Adrenal gland (tissue), 12 donors: ENCODE data around the gene ZNF341. TPM values are rescaled to one million over a fixed set of nuclear protein-coding genes. Genes with fewer than 3 reads are reported as not detected.
A peak's percentile ranks its signal among the peaks of the same experiment; 100 is the strongest.

Experiments used
- DNase-seq, 7 donors: peaks; one replicate each; pipeline ENCODE4 v3.0.0-alpha.2; 2019 to 2020
- H3K27ac ChIP-seq, 5 donors: fragments of 200-600 bp; sonication (generic) in 4 of 5; 1 replicate in 3 of 5; 2 replicates in 2 of 5; pipeline versions ENCODE4 v1.5.1 to v1.8.0; 2016 to 2020; ENCODE audit warnings: mild to moderate bottlenecking in 1 of 5
- H3K27me3 ChIP-seq: fragments of 200-600 bp; 2 replicates; pipeline ENCODE4 v1.8.0; 2021
- H3K36me3 ChIP-seq, 2 donors: fragments of 200-600 bp; replicated peaks in 1 of 2; 1 replicate in 1 of 2; 2 replicates in 1 of 2; pipeline versions ENCODE4 v1.5.1 to v1.8.0; 2018 to 2022
- H3K4me1 ChIP-seq, 2 donors: fragments of 200-600 bp; replicated peaks in 1 of 2; 1 replicate in 1 of 2; 2 replicates in 1 of 2; pipeline versions ENCODE4 v1.5.1 to v1.8.0; 2018 to 2021
- H3K4me3 ChIP-seq, 4 donors: fragments of 200-600 bp; sonication (generic) in 3 of 4; one replicate each; pipeline ENCODE4 v1.5.1; 2016 to 2018
- H3K9me3 ChIP-seq, 3 donors: fragments of 200-600 bp; sonication (generic) in 1 of 3; replicated peaks in 1 of 3; 1 replicate in 2 of 3; 2 replicates in 1 of 3; pipeline versions ENCODE4 v1.5.1 to v1.8.0; 2016 to 2021
- POLR2A ChIP-seq, 2 donors: fragments of 450-650 bp; IDR thresholded peaks; one replicate each; pipeline ENCODE4 v1.6.1; 2017; ENCODE audit warnings: antibody characterized with exemption in 2 of 2, mild to moderate bottlenecking in 2 of 2, moderate library complexity in 1 of 2
- WGBS, 4 donors: extraction: QIAGEN DNeasy Blood & Tissue Kit in 2 of 4; methylation state at CpG; one replicate each; pipeline versions ENCODE4 v1.1.5 to v1.1.7; 2013 to 2017; 5-methylcytosine and 5-hydroxymethylcytosine counted together
- intact Hi-C, 2 donors: fragments of 100-400 bp; cut with DNase I; formaldehyde crosslinking; loops; one replicate each; pipeline versions ENCODE4 v1.14.1 to v1.15.0; 2022 to 2023
- polyA plus RNA-seq, 3 donors: library from polyadenylated mRNA; stranded (reverse); fragments of 200-250 nt in 2 of 3; fragments of 350-450 nt in 1 of 3; fragmentation: Illumina TruSeq in 1 of 3; extraction: RNeasy Lipid Tissue Mini Kit (QIAGEN cat#74804) in 1 of 3; gene quantifications; one replicate each; pipeline ENCODE4 v1.2.3, GENCODE V29; 2013 to 2014
- total RNA-seq, 9 donors: library from RNA; depleted of rRNA in 4 of 9; stranded (reverse); fragments of >200 nt in 4 of 9; fragments of 120-200 nt in 1 of 9; fragmentation: NEBNext Ultra II Directional in 1 of 9; extraction: Animal tissue kit (Norgen Biotek cat#: 25700) in 1 of 9; gene quantifications; one replicate each; pipeline versions ENCODE4 v1.1.0 to v1.2.4, GENCODE V29; 2013 to 2023
- TF ChIP-seq, protein P1 (sequence below), 6 experiments: fragments of 450-650 bp in 4 of 6; fragments of 200-600 bp in 2 of 6; sonication (generic) in 1 of 6; IDR thresholded peaks; 1 replicate in 5 of 6; 2 replicates in 1 of 6; pipeline versions ENCODE4 v1.5.1 to v1.8.0; 2016 to 2021; ENCODE audit warnings: antibody characterized with exemption in 6 of 6, mild to moderate bottlenecking in 2 of 6, moderate library complexity in 1 of 6
- donor health status: healthy with polysubstance abuse.
- donor health status: Bipolar disorder and iron deficiency.
- donor health status: DM: yes; HTN: yes; CAD: no.
- donor health status: DM: no; HTN: no; CAD: no.
- donor health status: DM: no; HTN: no; CAD: no.
- donor health status: DM: yes; HTN: yes; CAD: no.

ZNF341 gene
- total and polyA plus RNA-seq, 12 donors, result 1.1 to 9.2 (median 2.5) TPM

- Histone ChIP-seq H3K9me3 (no peaks in the 10 kb centered on the region), H3K4me1 (no peaks in the 10 kb centered on the region), H3K27ac (no peak overlapping the region), H3K36me3 (no peaks in the 10 kb centered on the region), H3K4me3 (no peak overlapping the region), H3K27me3 (no peaks in the 10 kb centered on the region)
- 45 to 54% (median 53%) methylated on average over 2 of the region's 2 CpGs for WGBS, 4 donors
- no peak for DNase-seq
- no peak for TF ChIP-seq POLR2A (IDR thresholded peaks at IDR 0.05)
- TF ChIP-seq, protein P1, sequence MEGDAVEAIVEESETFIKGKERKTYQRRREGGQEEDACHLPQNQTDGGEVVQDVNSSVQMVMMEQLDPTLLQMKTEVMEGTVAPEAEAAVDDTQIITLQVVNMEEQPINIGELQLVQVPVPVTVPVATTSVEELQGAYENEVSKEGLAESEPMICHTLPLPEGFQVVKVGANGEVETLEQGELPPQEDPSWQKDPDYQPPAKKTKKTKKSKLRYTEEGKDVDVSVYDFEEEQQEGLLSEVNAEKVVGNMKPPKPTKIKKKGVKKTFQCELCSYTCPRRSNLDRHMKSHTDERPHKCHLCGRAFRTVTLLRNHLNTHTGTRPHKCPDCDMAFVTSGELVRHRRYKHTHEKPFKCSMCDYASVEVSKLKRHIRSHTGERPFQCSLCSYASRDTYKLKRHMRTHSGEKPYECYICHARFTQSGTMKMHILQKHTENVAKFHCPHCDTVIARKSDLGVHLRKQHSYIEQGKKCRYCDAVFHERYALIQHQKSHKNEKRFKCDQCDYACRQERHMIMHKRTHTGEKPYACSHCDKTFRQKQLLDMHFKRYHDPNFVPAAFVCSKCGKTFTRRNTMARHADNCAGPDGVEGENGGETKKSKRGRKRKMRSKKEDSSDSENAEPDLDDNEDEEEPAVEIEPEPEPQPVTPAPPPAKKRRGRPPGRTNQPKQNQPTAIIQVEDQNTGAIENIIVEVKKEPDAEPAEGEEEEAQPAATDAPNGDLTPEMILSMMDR (IDR thresholded peaks at IDR 0.05), result no peak
- intact Hi-C loops, result no loop called here
These were observed 72.1 kb downstream of the ZNF341 start for GRCh38 chr20:33803921-33804337.

- intact Hi-C loops, result no loop called here
- Histone ChIP-seq H3K4me3 (no peak overlapping the region), H3K4me1 (peaks cover 5 to 11% of the 10 kb centered on the region in 2 donors), H3K36me3 (no peaks in the 10 kb centered on the region), H3K27me3 (no peaks in the 10 kb centered on the region), H3K27ac (no peak overlapping the region), H3K9me3 (no peaks in the 10 kb centered on the region)
- WGBS, 4 donors, result 86 to 97% (median 90%) methylated on average over 3 of the region's 3 CpGs
- DNase-seq, result no peak
- TF ChIP-seq, protein P1 (IDR thresholded peaks at IDR 0.05), result no peak
- TF ChIP-seq POLR2A (IDR thresholded peaks at IDR 0.05), result no peak
These were observed 76.6 kb downstream of the ZNF341 start for GRCh38 chr20:33808388-33808787.

DNA sequence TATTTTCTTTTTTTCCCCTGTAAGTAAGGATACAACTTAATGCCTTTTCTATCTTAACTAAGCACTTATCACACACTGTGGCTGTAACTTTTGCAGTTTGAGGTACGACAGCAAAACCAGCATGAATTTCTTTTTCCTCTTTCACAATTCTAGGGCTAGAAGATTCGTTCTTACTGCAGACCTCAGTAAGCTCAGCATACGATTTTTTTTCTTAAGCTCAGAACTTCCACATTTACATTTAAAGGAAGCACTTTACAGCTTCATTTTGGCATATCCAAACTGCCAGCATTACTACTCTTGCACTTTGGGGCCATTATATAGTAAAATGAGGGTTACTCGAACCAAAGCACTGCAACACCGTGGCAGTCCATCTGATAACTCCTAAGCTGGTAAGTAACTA is 78.5 kb downstream of the ZNF341 start:
- Histone ChIP-seq H3K27me3 (no peaks in the 10 kb centered on the region), H3K4me1 (peaks cover 17 to 30% of the 10 kb centered on the region in 2 donors), H3K27ac (no peak overlapping the region), H3K4me3 (no peak overlapping the region), H3K9me3 (no peaks in the 10 kb centered on the region), H3K36me3 (no peaks in the 10 kb centered on the region)
- intact Hi-C loops, result no loop called here
- TF ChIP-seq, protein P1 (IDR thresholded peaks at IDR 0.05), result no peak
- TF ChIP-seq POLR2A (IDR thresholded peaks at IDR 0.05), result no peak
- DNase-seq, result no peak
- WGBS, 4 donors, result 35 to 48% (median 39%) methylated on average over 5 of the region's 5 CpGs

- Histone ChIP-seq H3K27ac (peak within 1 kb of the TSS; percentile 88 to 98 (median 96)), H3K4me1 (peaks cover 17 to 30% of the 10 kb centered on the region in 2 donors), H3K36me3 (no peaks in the 10 kb centered on the region), H3K27me3 (no peaks in the 10 kb centered on the region), H3K9me3 (no peaks in the 10 kb centered on the region), H3K4me3 (peak within 1 kb of the TSS; percentile 38 to 98 (median 69))
- intact Hi-C loops, result no loop called here
- TF ChIP-seq POLR2A (IDR thresholded peaks at IDR 0.05), result peak; percentile 89 to 96
- TF ChIP-seq, protein P1 (IDR thresholded peaks at IDR 0.05), result no peak
- DNase-seq, result peak; percentile 99 to 100 (median 99)
- 0 to 2% (median 1%) methylated on average over 14 to 71 of the region's 71 CpGs for WGBS, 4 donors
These were observed 79.3 kb downstream of the ZNF341 start, which contains the start of gene CHMP4B for GRCh38 chr20:33810885-33811775. Gene CHMP4B (plus strand): TSS chr20:33811348. CDS start chr20:33811469, 121 bp downstream.
